GM18907 (cell line): ENCODE results near the gene AGAP3.

Experiments
- ATAC-seq: cut with Tn5 transposase; IDR thresholded peaks from one replicate; pipeline ENCODE4 v1.9.1; 2021; ENCODE audit warnings: mild to moderate bottlenecking, moderate library complexity; ENCODE audit not compliant: unreplicated experiment

The AGAP3 gene

DNA sequence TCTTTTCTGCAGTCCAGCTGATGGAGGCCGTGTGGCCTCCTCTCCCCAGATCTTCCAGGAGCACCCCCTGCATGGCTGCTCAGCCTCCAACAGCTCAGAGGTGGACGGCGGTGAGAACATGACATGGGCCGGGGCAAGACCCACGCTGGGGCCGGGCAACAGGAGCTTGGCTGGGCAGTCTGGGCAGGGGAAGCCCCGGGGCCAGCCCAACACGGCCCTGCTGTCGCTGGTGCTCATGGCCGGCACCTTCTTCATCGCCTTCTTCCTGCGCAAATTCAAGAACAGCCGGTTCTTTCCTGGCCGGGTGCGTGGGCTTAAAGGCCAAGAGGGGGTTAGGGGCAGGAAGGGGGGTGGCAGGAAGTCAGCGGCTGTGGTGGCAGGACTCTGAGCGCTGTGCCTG is 12.3 kb upstream of the AGAP3 start:
- no peak for ATAC-seq

DNA sequence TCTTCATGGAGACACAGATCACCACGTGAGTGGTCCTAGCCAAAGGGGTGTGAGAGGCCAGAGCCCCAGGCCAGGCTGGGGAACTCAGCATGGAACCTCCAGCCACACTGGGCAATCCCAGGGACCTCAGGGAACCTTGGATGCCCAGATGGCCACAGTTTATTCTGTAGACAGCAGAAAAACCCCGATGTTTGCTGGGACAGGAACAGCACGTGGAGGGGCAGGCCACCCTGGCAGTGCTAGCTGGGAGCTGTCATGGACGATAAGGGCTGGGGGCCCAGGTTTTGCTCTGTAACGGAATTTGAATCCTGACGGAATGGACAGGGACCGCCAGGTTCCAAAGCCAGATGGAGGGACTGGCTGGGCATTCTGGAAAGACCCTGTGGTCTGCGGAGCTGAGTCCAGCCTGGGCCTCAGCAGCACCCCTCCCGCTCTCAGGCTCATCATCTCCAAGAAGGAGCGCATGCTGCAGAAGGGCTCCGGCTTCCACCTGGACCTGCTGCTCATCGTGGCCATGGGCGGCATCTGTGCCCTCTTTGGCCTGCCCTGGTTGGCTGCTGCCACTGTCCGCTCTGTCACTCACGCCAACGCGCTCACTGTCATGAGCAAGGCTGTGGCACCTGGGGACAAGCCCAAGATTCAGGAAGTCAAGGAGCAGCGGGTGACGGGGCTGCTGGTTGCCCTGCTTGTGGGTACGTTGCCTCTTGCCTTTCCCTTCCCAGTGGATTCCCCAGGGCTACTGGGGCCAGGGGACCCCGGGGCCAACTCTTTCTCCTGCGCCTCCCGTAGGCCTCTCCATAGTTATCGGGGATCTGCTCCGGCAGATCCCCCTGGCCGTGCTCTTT is 11.2 kb upstream of the AGAP3 start:
- no peak for ATAC-seq

DNA sequence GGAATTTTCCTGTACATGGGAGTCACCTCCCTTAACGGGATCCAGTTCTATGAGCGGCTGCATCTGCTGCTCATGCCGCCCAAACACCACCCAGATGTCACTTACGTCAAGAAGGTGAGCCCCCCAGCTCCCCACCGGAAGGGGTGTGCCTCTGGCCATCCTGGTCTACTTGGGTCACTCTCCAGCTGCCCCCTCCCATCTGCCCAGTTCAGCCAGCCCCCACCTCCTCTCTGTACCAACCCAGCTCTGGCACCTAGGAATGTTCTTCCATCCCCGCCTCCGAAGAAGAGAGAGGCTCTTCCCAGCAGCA is 10.7 kb upstream of the AGAP3 start:
- no peak for ATAC-seq

DNA sequence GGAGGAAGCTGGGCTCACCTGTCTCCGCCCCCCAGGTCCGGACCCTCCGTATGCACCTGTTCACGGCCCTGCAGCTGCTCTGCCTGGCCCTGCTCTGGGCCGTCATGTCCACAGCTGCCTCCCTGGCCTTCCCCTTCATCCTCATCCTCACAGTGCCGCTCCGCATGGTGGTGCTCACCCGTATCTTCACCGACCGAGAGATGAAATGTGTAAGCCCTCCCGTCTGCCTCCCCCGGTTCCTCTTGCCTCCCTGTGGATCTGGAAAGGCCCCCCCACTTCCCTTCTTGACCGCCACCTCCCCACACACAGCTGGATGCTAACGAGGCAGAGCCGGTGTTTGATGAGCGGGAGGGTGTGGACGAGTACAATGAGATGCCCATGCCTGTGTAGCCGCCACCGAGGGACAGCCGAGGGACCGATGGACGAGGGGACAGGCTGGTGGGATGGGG is 10.3 kb upstream of the AGAP3 start:
- ATAC-seq, result no peak

DNA sequence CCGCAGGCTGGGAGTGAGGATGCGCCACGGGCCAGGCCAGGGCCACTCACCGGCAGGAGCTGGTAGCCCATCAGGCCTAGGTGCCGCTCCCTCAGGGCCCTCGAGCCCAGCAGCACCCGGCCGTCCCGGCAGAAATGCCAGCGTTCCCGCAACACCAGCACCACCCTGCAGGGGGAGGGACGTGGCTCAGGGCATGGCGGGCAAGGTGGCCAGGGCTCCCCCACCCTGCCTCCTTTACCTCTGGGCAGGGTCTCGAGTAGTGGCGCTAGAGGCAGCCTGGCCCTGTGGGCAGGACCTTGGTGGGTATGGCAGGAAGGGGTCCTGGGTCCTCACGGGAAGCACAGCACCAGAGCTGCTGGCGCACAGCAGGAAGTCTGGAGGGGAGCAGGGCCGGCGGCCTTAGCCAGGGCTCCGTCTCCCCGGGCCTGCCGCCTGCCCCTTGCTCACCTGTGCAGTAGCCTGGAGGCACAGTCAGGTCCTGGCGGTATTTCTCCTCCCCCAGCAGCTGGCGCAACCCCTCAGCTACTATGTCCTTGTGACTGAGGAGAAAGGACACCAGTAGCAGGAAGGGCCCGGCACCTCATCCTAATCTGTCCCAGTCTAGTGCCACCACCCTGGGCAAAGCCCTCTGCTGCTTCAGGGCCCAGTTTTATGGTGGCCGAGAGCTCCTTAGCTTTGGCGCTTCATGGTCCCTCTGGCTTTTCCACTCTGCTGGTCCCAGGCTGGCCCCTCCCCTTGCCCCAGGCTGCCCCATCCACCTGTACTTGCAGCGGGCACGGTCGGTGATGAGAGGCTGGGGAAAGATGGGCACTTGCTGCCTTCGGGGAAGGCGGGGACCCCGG is 9.2 kb upstream of the AGAP3 start:
- no peak for ATAC-seq

DNA sequence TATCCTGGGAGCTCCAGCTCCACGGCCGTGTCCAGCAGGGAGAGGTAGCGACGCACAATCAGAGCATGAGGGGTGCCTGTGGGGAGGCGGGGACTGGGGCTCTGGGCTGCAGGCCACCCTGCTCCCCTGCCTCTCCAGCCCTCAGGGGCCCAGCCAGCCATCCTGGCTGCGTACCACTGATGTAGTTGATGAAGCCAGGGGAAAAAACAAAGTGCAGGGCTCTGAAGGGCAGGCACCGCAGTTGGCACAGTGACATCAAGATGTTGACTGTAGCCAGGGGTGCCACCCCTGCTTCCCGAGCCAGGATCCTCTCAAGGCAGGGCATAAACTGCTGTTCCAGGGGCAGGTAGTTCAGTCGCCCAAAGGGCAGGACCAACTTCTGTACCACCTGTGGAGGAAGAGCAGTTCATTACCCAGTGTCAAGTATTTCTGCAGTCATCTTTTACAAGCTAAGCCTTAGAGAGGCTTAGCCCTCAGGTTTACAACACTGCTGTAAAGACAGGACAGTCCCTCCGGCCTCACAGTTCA is 8.5 kb upstream of the AGAP3 start:
- no peak for ATAC-seq

DNA sequence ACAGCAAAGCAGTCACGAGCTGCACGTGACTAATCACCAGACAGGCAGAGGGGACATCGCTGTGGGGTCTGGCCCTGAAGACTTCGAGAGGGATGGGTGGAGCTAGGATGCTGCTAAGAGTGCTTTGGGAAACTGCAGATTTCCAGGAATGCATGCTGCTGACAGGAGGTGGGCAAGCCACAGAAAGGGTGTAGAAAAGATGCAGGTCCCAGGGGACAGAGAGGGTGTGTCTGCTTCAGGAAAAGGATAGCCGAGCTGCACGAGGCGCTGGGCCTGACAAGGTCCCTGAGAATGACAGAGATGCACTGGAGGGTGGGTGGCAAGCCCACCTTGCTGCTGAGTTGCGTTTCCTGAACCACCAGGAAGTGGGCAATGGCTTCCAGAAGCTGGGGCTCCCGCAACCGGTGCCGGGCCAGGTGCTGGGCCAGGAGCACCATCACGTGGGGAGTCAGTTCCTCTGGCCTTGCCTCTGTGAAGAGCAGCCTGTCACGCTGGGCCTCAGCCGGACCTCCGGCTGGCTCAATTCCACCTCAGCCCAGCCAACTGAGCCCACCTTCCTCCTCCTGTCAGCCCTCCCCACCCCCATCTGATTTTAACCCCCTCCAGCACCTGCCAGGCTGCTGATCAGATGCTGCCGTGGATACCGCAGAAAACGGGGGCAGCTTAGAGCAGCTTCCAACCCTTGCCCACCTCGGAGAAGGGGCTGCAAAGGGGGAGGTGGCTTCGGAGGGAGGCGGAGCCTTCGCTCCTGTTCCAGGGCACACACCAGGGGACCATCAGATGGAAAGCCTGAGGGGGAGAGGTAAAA is 7.8 kb upstream of the AGAP3 start:
- no peak for ATAC-seq

DNA sequence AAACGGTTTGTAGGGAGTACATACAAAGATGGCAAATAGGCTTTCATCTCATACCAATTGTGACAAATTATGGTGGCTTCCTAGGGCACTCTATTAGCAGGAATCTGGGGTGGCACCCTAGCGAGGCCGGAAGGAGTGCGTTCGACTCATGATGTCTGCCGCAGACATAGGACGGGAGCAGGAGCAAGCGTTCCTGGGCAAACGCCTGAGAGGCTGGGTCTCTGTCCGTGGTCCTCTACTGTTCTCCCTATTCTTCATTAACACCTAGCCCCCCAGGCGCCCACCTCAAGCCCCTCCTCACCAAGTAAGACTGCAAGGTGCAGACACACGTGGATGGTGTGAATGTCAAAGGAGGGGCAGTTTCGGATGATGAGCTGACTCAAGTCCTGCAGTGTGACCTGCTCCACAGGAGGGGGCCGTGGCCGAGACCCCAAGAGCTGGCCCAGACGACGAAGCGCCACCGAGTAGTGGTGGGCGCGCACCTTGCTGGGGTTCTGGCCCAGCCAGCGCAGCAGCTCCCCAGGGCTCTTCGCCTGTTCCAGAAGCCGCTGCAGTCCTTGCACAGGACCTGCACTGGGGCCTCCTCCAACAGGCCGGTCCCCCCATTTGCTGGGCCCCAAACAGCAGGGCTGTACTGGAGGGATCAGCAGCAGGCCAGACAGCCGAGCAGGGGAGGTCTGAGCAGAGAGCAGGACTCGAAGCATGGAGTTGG is 6.9 kb upstream of the AGAP3 start:
- no peak for ATAC-seq

DNA sequence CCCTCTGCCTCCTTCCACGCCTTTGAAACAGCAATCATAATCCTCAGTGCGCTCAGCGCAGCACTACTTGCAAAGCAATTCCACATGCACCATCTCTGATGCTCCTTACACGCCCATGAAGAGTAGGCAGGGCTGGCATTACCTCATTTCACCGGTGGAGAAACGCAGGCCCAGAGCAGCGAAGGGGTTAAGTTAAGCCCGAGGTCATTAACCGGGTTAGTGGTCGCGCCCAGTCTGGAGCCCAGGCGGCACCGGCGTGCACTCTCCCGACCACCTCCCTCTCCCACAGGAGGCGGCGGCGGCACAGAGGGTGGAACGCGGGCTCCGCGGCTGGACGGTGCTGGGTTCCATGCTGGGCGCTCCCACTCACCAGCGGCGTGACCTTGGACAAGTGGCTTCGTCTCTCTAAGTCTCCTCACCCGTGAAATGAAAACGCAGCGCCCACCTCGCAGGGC is 6.2 kb upstream of the AGAP3 start:
- peak; percentile 4 for ATAC-seq

DNA sequence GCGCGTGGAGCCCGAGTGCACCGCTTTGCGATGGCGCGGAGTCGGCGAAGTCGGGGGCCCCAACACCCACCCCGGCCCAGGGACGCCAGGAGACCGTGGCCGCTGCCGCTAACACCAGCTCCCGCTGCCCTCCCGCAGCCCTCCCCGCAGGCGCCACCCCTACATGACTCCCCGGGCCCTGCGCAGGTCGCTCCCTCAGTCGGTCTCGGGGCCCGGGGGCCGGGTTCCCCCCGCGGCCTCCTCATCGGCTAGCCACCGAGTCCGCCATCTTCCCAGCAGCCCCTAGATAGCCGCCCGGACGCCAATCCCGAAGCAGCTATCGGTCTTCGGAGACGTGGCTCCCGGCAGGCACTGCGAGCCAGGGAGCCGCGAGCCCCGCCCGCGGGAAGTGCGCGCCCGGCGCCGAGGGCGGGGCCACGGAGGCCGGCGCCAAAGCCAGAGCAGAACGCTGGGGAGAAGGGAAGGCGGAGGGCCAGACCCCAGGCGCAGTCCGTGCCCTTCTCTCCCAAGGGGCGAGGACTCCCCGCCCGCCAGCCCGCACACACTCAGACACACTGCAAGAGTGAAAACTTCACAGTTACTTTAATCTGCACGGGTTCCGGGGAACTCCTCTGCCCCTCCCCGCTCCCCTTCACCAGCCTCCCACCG is 5.6 kb upstream of the AGAP3 start, which contains the start of gene FASTK:
TSS of gene FASTK (minus strand) at position 288 of the 648 bp plus-strand sequence. CDS start at position 245, 43 bp downstream.
- ATAC-seq, result peak; percentile 81

DNA sequence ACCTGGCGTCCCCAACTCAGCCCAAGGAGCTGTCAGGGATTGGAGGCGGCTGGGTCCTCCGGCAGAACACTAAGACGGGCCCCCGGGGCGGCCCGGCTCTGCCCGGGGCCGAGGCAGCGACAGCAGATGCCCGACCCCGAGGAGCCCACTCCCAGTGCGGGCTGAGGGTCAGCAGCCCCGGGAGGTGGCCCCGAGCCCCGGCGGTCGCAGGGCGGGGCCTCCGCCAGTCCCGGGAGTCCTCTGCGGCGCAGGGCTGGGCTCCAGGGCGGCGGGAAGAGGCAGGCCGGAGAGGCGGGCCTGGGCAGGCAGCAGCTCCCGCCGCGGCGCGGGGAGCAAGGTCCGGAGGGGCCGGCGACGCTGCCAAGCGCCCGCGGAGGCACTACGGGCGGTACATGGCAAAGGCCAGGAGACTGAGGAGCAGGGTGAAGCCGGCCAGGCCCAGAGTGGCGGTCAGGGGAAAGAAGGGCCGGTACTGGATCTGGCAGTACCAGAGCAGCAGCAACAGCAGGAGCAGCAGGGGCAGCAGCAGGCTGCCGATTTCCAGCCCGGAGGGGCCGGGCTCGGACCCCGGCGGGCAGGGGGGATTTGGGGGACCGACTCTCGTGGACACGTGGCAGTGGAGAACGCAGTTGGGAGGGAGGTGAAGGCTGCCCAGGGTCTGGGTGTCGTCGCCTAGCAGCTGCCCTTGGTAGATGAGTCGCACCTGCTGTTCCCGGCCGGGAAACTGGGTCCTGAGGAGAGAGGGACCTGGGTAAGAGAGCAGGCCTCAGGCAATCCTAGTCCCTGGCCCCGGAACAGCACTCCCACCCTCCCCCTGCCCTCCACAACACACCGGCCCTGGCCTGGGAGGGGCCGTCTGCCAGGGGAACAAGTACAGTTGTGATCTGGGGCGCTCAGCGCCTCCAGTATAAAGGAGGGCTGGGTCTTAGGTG is 4.8 kb upstream of the AGAP3 start:
- ATAC-seq, result no peak

DNA sequence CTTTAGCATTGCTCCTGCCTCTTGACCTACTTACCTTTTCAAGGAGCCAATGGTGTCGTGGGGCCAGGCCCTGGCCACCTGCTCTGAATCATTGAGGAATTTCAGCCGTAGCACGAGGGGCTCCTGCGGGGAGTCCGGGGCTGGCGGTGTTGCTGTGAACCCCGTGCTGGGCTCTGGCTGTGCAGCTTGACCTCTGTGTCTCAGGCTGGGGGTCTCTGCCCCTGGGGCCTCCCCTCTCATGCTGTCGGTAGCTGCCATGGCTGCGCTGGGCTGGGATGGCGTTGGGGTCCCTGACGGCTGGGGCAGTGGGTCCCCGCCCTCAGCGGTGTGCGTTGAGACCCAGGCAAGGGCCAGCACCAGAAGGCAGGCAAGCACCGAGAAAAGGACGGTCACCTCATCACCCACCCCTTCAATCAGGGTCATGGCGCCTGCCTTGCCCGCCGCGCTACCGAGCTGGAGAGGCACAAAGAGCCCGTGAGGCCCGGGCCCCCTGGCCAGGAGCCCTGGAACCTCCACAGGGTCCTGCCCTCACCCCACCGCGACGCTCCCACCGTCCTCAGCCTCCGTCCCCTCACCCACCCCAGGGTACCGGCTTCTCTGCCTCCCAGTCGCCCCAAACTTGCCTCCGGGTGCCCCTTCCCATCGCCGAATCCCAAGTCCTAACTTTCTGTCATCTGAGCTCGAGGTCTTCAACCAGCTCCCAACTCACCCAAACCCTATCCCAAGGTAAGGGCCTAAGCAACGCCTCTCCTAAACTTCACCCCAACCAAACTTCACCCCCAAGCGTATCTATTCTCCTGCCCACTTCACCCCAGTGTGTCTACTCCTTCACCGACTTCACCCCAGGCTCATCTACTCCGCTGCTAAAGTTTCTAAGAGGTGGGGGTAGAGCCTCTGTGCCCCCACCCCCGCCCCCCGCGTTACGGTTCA is 3.9 kb upstream of the AGAP3 start:
- ATAC-seq, result no peak

DNA sequence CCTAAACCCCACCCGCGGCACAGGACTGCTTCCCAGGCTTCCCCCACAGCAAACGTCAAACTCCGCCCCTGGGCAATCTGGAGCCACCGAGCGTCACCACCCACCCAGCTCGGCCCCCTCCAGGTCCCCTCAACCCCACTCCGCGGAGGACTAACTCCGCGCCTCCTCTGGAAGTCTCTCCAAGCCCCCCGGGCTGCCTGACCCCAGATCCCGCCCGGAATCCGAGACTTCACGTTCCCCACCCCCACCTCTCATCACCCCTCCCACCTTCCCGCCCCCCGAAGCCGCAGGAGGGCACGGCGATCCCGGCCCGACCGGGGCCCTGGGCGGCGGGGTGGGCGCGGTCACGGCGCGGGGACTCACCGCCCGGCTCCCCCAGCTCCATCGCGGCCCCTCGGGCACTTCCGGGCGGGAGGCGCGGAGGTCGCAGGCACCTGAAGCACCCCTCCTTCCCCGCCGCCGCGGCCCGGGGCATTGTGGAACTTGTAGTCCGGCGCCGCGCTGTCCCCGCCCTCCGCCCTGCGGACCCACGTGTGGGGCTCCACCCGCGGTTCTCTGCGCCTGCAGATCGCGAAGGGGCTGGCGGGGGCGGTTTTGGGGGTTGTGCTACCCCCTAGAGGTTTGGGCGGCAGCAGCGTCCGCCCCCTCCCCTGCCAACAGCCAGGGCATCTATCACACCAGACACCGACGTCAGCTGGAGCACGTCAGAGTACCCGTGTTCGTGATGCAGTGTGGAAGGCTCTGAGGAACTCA is 3.0 kb upstream of the AGAP3 start, which contains the start of gene TMUB1:
TSS of gene TMUB1 (minus strand) at position 423 of the 753 bp plus-strand sequence. CDS start 930 bp downstream, outside the sequence.
- ATAC-seq, result peak; percentile 44

DNA sequence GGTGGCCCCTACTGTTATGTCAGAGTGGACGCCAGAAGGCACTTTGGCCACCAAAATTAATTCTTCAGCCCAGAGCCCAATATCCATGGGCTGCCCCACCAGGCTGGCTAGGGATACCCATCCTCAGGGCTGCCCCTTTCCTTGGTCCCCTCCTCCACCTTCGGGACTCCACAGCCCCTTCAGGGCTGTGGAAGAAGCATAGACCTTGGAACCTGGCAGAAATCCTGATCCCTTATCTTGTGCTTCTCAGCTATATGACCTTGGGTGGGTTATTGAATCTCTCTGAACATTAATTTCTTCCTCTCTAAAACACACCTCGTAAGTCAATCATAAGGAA is 2.5 kb upstream of the AGAP3 start:
- no peak for ATAC-seq

DNA sequence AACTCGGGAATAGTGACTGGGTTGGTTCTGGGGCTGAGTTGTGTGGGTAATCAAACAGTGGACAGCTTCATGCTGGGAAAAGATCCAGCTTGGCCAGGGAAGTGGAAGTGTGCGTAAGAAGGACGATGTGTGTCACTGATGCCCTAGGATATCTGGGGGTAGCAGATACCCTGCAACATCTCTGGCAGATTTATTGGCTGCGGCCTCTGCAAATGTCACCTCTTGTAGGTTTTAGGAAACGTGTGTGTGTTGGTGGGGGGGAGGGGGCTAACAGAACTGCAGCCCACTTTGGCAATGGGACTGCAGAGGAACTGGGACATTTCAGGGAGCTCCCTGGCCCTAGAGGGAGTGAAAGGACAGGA is 965 bp upstream of the AGAP3 start:
- no peak for ATAC-seq

DNA sequence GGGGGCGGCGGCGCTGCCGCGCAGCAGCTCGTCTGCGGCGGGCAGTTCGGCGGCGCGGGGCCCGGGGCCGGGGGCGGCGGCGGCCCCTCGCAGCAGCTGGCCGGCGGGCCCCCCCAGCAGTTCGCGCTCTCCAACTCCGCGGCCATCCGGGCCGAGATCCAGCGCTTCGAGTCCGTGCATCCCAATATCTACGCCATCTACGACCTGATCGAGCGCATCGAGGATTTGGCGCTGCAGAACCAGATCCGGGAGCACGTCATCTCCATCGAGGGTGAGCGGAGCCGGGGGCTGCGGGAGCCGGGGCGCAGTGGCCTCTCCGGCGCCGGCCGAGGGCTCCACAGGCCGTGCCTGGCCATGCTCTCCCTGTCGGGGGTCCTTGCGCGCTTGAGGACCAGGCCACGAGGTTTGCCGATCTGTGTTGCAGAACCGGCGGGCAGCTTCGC is 548 bp downstream of the AGAP3 start:
- ATAC-seq, result no peak
